PC-9 (cell line): Measurements from ENCODE around the gene SEC24C. TPM values are rescaled to one million over a fixed set of nuclear protein-coding genes. Genes with fewer than 3 reads are reported as not detected.

Experiments used
- BruUV-seq: library from RNA; stranded (reverse); fragments of 400-500 nt; replicated peaks from 2 replicates; lab custom pipeline; 2021; lab: Mats Ljungman, UMichigan
- CTCF ChIA-PET: fragments of 300-600 bp; sonication (Branson Sonifier 250); formaldehyde crosslinking; loops from one replicate; lab custom pipeline; 2022; ENCODE audit warnings: antibody characterized with exemption; lab: Charles Lee
- POLR2A ChIA-PET: fragments of 300-600 bp; sonication (Branson Sonifier 250); formaldehyde crosslinking; loops from one replicate; lab custom pipeline; 2022; ENCODE audit warnings: antibody characterized with exemption; ENCODE audit not compliant: unreplicated experiment; lab: Charles Lee
- DNase-seq, 2 experiments: peaks; one replicate each; pipeline versions ENCODE4 v3.0.0 to v3.0.0-alpha.2; 2015 to 2022; ENCODE audit warnings: mixed read lengths in 1 of 2
- H2AFZ ChIP-seq: fragments of 200-600 bp; sonication (generic); 2 replicates; pipeline ENCODE4 v1.8.1; 2017; ENCODE audit warnings: antibody characterized with exemption
- H3F3A ChIP-seq: fragments of 200-600 bp; sonication (generic); 2 replicates; pipeline ENCODE4 v1.8.1; 2017; ENCODE audit warnings: antibody characterized with exemption, mild to moderate bottlenecking, low read depth; ENCODE audit not compliant: insufficient read depth
- H3K27ac ChIP-seq: fragments of 200-600 bp; sonication (generic); 2 replicates; pipeline ENCODE4 v1.6.1; 2016; ENCODE audit warnings: mixed run types
- H3K27me3 ChIP-seq: fragments of 200-600 bp; sonication (generic); 2 replicates; pipeline ENCODE4 v1.6.1; 2016; ENCODE audit warnings: low read depth, mixed run types; ENCODE audit not compliant: insufficient read depth
- H3K36me3 ChIP-seq: fragments of 200-600 bp; sonication (generic); 2 replicates; pipeline ENCODE4 v1.6.1; 2016; ENCODE audit warnings: low read depth, mixed run types
- H3K4me1 ChIP-seq: fragments of 200-600 bp; sonication (generic); replicated peaks from 2 replicates; pipeline ENCODE4 v1.6.1; 2016; ENCODE audit warnings: mixed run types; ENCODE audit not compliant: insufficient read depth
- H3K4me2 ChIP-seq: fragments of 200-600 bp; sonication (generic); 2 replicates; pipeline ENCODE4 v1.6.1; 2017; ENCODE audit warnings: mixed run types
- H3K4me3 ChIP-seq: fragments of 200-600 bp; sonication (generic); 2 replicates; pipeline ENCODE4 v1.6.1; 2016; ENCODE audit warnings: mixed run types
- H3K79me2 ChIP-seq: fragments of 200-600 bp; sonication (generic); 2 replicates; pipeline ENCODE4 v1.6.1; 2017; ENCODE audit warnings: low read depth, mixed run types
- H3K9me2 ChIP-seq: fragments of 200-600 bp; sonication (generic); 2 replicates; pipeline ENCODE4 v1.8.1; 2017; ENCODE audit warnings: mild to moderate bottlenecking; ENCODE audit not compliant: insufficient read depth
- H3K9me3 ChIP-seq: fragments of 200-600 bp; sonication (generic); 2 replicates; pipeline ENCODE4 v1.8.1; 2016; ENCODE audit warnings: low read depth; ENCODE audit not compliant: insufficient read depth
- H4K20me1 ChIP-seq: fragments of 200-600 bp; sonication (generic); 2 replicates; pipeline ENCODE4 v1.8.1; 2017; ENCODE audit not compliant: insufficient read depth
- CTCF ChIP-seq: fragments of 200-600 bp; sonication (generic); conservative IDR thresholded peaks from 2 replicates; pipeline ENCODE4 v1.6.1; 2017; ENCODE audit warnings: mixed run types, antibody characterized with exemption, mild to moderate bottlenecking, moderate library complexity
- EZH2 ChIP-seq: fragments of 200-600 bp; sonication (generic); IDR thresholded peaks from 2 replicates; pipeline ENCODE4 v1.8.0; 2017; ENCODE audit warnings: antibody characterized with exemption, low read depth
- intact Hi-C: fragments of 100-400 bp; cut with micrococcal nuclease; formaldehyde crosslinking; loops from one replicate; pipeline ENCODE4 v1.10.0; 2022; ENCODE audit not compliant: unreplicated experiment
- total RNA-seq: library from RNA; stranded (reverse); gene quantifications from 2 replicates; pipeline ENCODE4 v1.2.3, GENCODE V29; 2021

Gene SEC24C
- total RNA-seq, 1 experiment from 2014 or later, result 105 TPM

- TF ChIP-seq EZH2, result no peak
- no peak for TF ChIP-seq CTCF
- no peak overlapping the region for H2AFZ ChIP-seq
- H3K79me2 ChIP-seq, result peaks cover 41% of the 10 kb centered on the region
- ChIA-PET CTCF (interaction anchor here (0.9 kb wide), 1 partner anchor 16 kb away, joined by 33 read pairs; no protein-coding TSS in a partner anchor), POLR2A (no interaction called here)
- H3K36me3 ChIP-seq, result no peaks in the 10 kb centered on the region
- peaks cover 9% of the 10 kb centered on the region; the same call in 1 of the 2 replicates for H4K20me1 ChIP-seq
- intact Hi-C loops, result no loop called here
- H3F3A ChIP-seq, result peaks cover 41% of the 10 kb centered on the region; the same call in 1 of the 2 replicates
- no peak for DNase-seq
- H3K27ac ChIP-seq, result no peak overlapping the region
- H3K9me3 ChIP-seq, result no peaks in the 10 kb centered on the region
- peaks cover 27% of the 10 kb centered on the region for H3K4me1 ChIP-seq
- no TSS peak for BruUV-seq
- H3K9me2 ChIP-seq, result no peaks in the 10 kb centered on the region
- no peak overlapping the region for H3K4me2 ChIP-seq
- no peaks in the 10 kb centered on the region for H3K27me3 ChIP-seq
- no peak overlapping the region for H3K4me3 ChIP-seq
These were observed 34.8 kb downstream of the SEC24C start for GRCh38 chr10:73779018-73779417.

GRCh38 chr10:73779539-73780197 is 35.5 kb downstream of the SEC24C start:
- Histone ChIP-seq H4K20me1 (peaks cover 9% of the 10 kb centered on the region; the same call in 1 of the 2 replicates), H2AFZ (no peak overlapping the region), H3K79me2 (peaks cover 48% of the 10 kb centered on the region), H3F3A (peaks cover 43% of the 10 kb centered on the region), H3K4me1 (peaks cover 28% of the 10 kb centered on the region), H3K27me3 (no peaks in the 10 kb centered on the region), H3K4me2 (no peak overlapping the region), H3K27ac (no peak overlapping the region), H3K9me3 (no peaks in the 10 kb centered on the region), H3K9me2 (no peaks in the 10 kb centered on the region), H3K36me3 (no peaks in the 10 kb centered on the region), H3K4me3 (no peak overlapping the region)
- TF ChIP-seq EZH2 (no peak), CTCF (no peak)
- intact Hi-C loops, result no loop called here
- DNase-seq, result no peak
- POLR2A ChIA-PET, result no interaction called here
- CTCF ChIA-PET, result no interaction called here
- no TSS peak for BruUV-seq

GRCh38 chr10:73780301-73780700 is 36.1 kb downstream of the SEC24C start:
- peak overlapping the region; percentile 74; the same call in 1 of the 2 replicates for H3K4me3 ChIP-seq
- H3K4me1 ChIP-seq, result peaks cover 26% of the 10 kb centered on the region
- intact Hi-C loops, result no loop called here
- peaks cover 39% of the 10 kb centered on the region for H3F3A ChIP-seq
- no peaks in the 10 kb centered on the region for H3K36me3 ChIP-seq
- TF ChIP-seq EZH2 (no peak), CTCF (no peak)
- no peak overlapping the region for H3K27ac ChIP-seq
- H3K27me3 ChIP-seq, result no peaks in the 10 kb centered on the region
- H3K4me2 ChIP-seq, result peak overlapping the region; percentile 96
- ChIA-PET CTCF (no interaction called here), POLR2A (no interaction called here)
- no peaks in the 10 kb centered on the region for H3K9me3 ChIP-seq
- no peaks in the 10 kb centered on the region for H3K9me2 ChIP-seq
- no TSS peak for BruUV-seq
- DNase-seq, result no peak
- H2AFZ ChIP-seq, result no peak overlapping the region
- H4K20me1 ChIP-seq, result peaks cover 5% of the 10 kb centered on the region; the same call in 1 of the 2 replicates
- peaks cover 50% of the 10 kb centered on the region for H3K79me2 ChIP-seq
